Eye (tissue), 1 donor: ENCODE data around the gene CIITA.
"Not testable (repeated sequence)": the region's sequence is repeated elsewhere in the genome, so short reads cannot be mapped to it uniquely, and the experiment has no call there.

ENCODE experiments used
- DNase-seq: peaks from one replicate; pipeline ENCODE4 v3.0.0-alpha.2; 2015

Gene CIITA

GRCh38 chr16:10938796-10939648 lies 62.0 kb downstream of the CIITA start:
- DNase-seq = no peak

GRCh38 chr16:10939649-10940234 lies 62.7 kb downstream of the CIITA start:
- no peak for DNase-seq

GRCh38 chr16:10940501-10941079 lies 63.6 kb downstream of the CIITA start:
- peak; percentile 19 for DNase-seq

GRCh38 chr16:10941127-10941933 lies 64.3 kb downstream of the CIITA start:
- peak; percentile 45 for DNase-seq

GRCh38 chr16:10941935-10942351 lies 64.9 kb downstream of the CIITA start:
- DNase-seq = not testable (repeated sequence)

GRCh38 chr16:10942352-10943063 lies 65.5 kb downstream of the CIITA start, which contains the start of gene DEXI:
Gene DEXI, minus strand, starts transcription at chr16:10942468. Its CDS starts 463 bp downstream, at chr16:10942005.
- DNase-seq = peak; percentile 96

GRCh38 chr16:10943064-10943353 lies 66.0 kb downstream of the CIITA start:
- DNase-seq = peak; percentile 19

- peak; percentile 97 for DNase-seq
Measured at GRCh38 chr16:10944249-10945064, 67.5 kb downstream of the CIITA start, which contains the start of gene CLEC16A. Gene CLEC16A, plus strand, starts transcription at chr16:10944564. Its CDS starts 154 bp downstream, at chr16:10944718.

- no peak for DNase-seq
Measured at GRCh38 chr16:10945065-10945787, 68.2 kb downstream of the CIITA start.

GRCh38 chr16:10946308-10946707 lies 69.3 kb downstream of the CIITA start:
- no peak for DNase-seq

- DNase-seq = no peak
Measured at GRCh38 chr16:10947211-10947787, 70.3 kb downstream of the CIITA start.

GRCh38 chr16:10949424-10949970 lies 72.5 kb downstream of the CIITA start:
- no peak for DNase-seq

- DNase-seq = no peak
Measured at GRCh38 chr16:10950393-10950792, 73.4 kb downstream of the CIITA start.

- no peak for DNase-seq
Measured at GRCh38 chr16:10951026-10951425, 74.0 kb downstream of the CIITA start.

GRCh38 chr16:10954903-10955302 lies 77.9 kb downstream of the CIITA start:
- no peak for DNase-seq

- DNase-seq = no peak
Measured at GRCh38 chr16:10957771-10958482, 80.9 kb downstream of the CIITA start.

GRCh38 chr16:10959161-10959560 lies 82.2 kb downstream of the CIITA start:
- DNase-seq = no peak

GRCh38 chr16:10961231-10961630 lies 84.2 kb downstream of the CIITA start:
- DNase-seq = no peak
